Measurements from ENCODE around the gene OR14J1. TPM values are rescaled to one million over a fixed set of nuclear protein-coding genes. Genes with fewer than 3 reads are reported as not detected.

Gene OR14J1
- total RNA-seq, 4 donors from 2014 or later: not detected

Other genes starting within 250 kb of the OR14J1 start
- gene OR2B3, start 214.4 kb upstream of the OR14J1 start, total RNA-seq: not detected
- not detected for gene OR2J1, start 202.2 kb upstream of the OR14J1 start, total RNA-seq
- gene OR2J3, start 193.6 kb upstream of the OR14J1 start, total RNA-seq: not detected
- not detected for gene OR2J2, start 130.8 kb upstream of the OR14J1 start, total RNA-seq
- not detected for gene OR5V1, start 67.2 kb downstream of the OR14J1 start, total RNA-seq
- not detected for gene OR12D3, start 73.6 kb downstream of the OR14J1 start, total RNA-seq
- gene OR12D2, start 93.9 kb downstream of the OR14J1 start, total RNA-seq: not detected
- gene OR12D1, start 113.2 kb downstream of the OR14J1 start, total RNA-seq: not detected
- not detected for gene OR10C1, start 137.6 kb downstream of the OR14J1 start, total RNA-seq
- gene OR11A1, start 155.4 kb downstream of the OR14J1 start, total RNA-seq: not detected
- not detected for gene OR2H1, start 155.5 kb downstream of the OR14J1 start, total RNA-seq
- under 1 TPM in 1 of 4 donors, not detected in 3; 0.33 TPM for gene MAS1L, start 186.3 kb downstream of the OR14J1 start, total RNA-seq